Caco-2 (cell line): ENCODE data around the gene LDB2. TPM values are rescaled to one million over a fixed set of nuclear protein-coding genes. Genes with fewer than 3 reads are reported as not detected.

Experiments
- BruUV-seq: library from RNA; stranded (reverse); fragments of 400-500 nt; replicated peaks from 2 replicates; lab custom pipeline; 2021; lab: Mats Ljungman, UMichigan
- CTCF ChIA-PET: fragments of 300-600 bp; sonication (Branson Sonifier 250); formaldehyde crosslinking; loops from one replicate; lab custom pipeline; 2022; ENCODE audit warnings: antibody characterized with exemption; lab: Charles Lee
- POLR2A ChIA-PET: fragments of 300-600 bp; sonication (Branson Sonifier 250); formaldehyde crosslinking; loops from one replicate; lab custom pipeline; 2022; ENCODE audit warnings: antibody characterized with exemption; lab: Charles Lee
- DNase-seq, 2 experiments: peaks; one replicate each; pipeline versions ENCODE4 v3.0.0 to v3.0.0-alpha.2; 2020 to 2022
- H3K27me3 ChIP-seq: replicated peaks from 2 replicates; pipeline ENCODE4 v1.6.0; 2011; ENCODE audit warnings: low read length; ENCODE audit not compliant: control insufficient read depth, insufficient read depth
- H3K36me3 ChIP-seq: 2 replicates; pipeline ENCODE4 v1.5.1; 2011; ENCODE audit warnings: low read length; ENCODE audit not compliant: control insufficient read depth, insufficient read depth
- H3K4me1 ChIP-seq: fragments of 250-450 bp; sonication (Bioruptor Pico); 2 replicates; pipeline ENCODE4 v1.5.1; 2020; ENCODE audit warnings: mild to moderate bottlenecking
- H3K4me3 ChIP-seq: 2 replicates; pipeline ENCODE4 v1.5.1; 2011; ENCODE audit warnings: low read depth, mild to moderate bottlenecking, control low read depth, low read length
- H3K9me3 ChIP-seq: fragments of 250-450 bp; sonication (Bioruptor Pico); 2 replicates; pipeline ENCODE4 v1.5.1; 2020; ENCODE audit warnings: mild to moderate bottlenecking, moderate library complexity
- H3K27ac Mint-ChIP-seq: one replicate; pipeline ENCODE4 v1.8.0; 2022; ENCODE audit warnings: mixed read lengths; ENCODE audit not compliant: unreplicated experiment
- H3K27me3 Mint-ChIP-seq: one replicate; pipeline ENCODE4 v1.8.0; 2022; ENCODE audit warnings: mixed read lengths; ENCODE audit not compliant: insufficient read depth, unreplicated experiment
- H3K36me3 Mint-ChIP-seq: one replicate; pipeline ENCODE4 v1.8.0; 2022; ENCODE audit warnings: mild to moderate bottlenecking, mixed read lengths; ENCODE audit not compliant: insufficient read depth, unreplicated experiment
- H3K4me1 Mint-ChIP-seq: one replicate; pipeline ENCODE4 v1.8.0; 2022; ENCODE audit warnings: low read depth, mixed read lengths; ENCODE audit not compliant: unreplicated experiment
- H3K4me3 Mint-ChIP-seq: one replicate; pipeline ENCODE4 v1.8.0; 2022; ENCODE audit warnings: mild to moderate bottlenecking, moderate library complexity, mixed read lengths; ENCODE audit not compliant: unreplicated experiment
- H3K9me3 Mint-ChIP-seq: one replicate; pipeline ENCODE4 v1.8.0; 2022; ENCODE audit warnings: mixed read lengths; ENCODE audit not compliant: unreplicated experiment
- CTCF ChIP-seq, 2 experiments: fragments of 200-600 bp in 1 of 2; IDR thresholded peaks; 1 replicate in 1 of 2; 2 replicates in 1 of 2; pipeline versions ENCODE4 v1.5.1 to v1.8.0; 2011 to 2022; ENCODE audit warnings: antibody characterized with exemption in 1 of 2, control low read depth in 1 of 2, inconsistent platforms in 1 of 2, low read depth in 1 of 2, low read length in 1 of 2, mild to moderate bottlenecking in 1 of 2, moderate library complexity in 1 of 2; ENCODE audit not compliant: insufficient read depth in 1 of 2, severe bottlenecking in 1 of 2, unreplicated experiment in 1 of 2
- intact Hi-C: fragments of 100-400 bp; cut with micrococcal nuclease; formaldehyde crosslinking; loops from one replicate; pipeline ENCODE4 v1.10.0; 2022; ENCODE audit not compliant: unreplicated experiment
- total RNA-seq: library from RNA; stranded (reverse); gene quantifications from 2 replicates; pipeline ENCODE4 v1.2.3, GENCODE V29; 2022

Gene LDB2
- total RNA-seq, 1 experiment from 2014 or later = not detected

- TF ChIP-seq CTCF (IDR thresholded peaks at IDR 0.05; ENCODE audit: insufficient read depth in 1 of 2, low read depth in 1 of 2, low read length in 1 of 2, severe bottlenecking in 1 of 2, unreplicated experiment in 1 of 2) = no peak
- H3K4me3 ChIP-seq = no peak overlapping the region
- ChIA-PET CTCF (no interaction called here), POLR2A (no interaction called here)
- Mint-ChIP-seq H3K36me3 (no peaks in the 10 kb centered on the region), H3K27ac (no peak overlapping the region), H3K9me3 (no peaks in the 10 kb centered on the region), H3K4me3 (no peak overlapping the region), H3K4me1 (no peaks in the 10 kb centered on the region), H3K27me3 (peaks cover 8% of the 10 kb centered on the region)
- no peaks in the 10 kb centered on the region for H3K4me1 ChIP-seq
- no peaks in the 10 kb centered on the region for H3K9me3 ChIP-seq
- no peak for DNase-seq
- no TSS peak for BruUV-seq
- intact Hi-C loops = no loop called here
- no peaks in the 10 kb centered on the region for H3K27me3 ChIP-seq
- no peaks in the 10 kb centered on the region for H3K36me3 ChIP-seq
Observed at GRCh38 chr4:16862697-16863096, 35.7 kb downstream of the LDB2 start.

- no TSS peak for BruUV-seq
- peaks cover 15% of the 10 kb centered on the region for H3K27me3 Mint-ChIP-seq
- Histone ChIP-seq H3K36me3 (no peaks in the 10 kb centered on the region), H3K9me3 (no peaks in the 10 kb centered on the region), H3K27me3 (no peaks in the 10 kb centered on the region), H3K4me1 (no peaks in the 10 kb centered on the region), H3K4me3 (no peak overlapping the region)
- intact Hi-C loops = no loop called here
- CTCF ChIA-PET = no interaction called here
- no peak overlapping the region for H3K4me3 Mint-ChIP-seq
- no peaks in the 10 kb centered on the region for H3K9me3 Mint-ChIP-seq
- POLR2A ChIA-PET = no interaction called here
- H3K27ac Mint-ChIP-seq = no peak overlapping the region
- no peak for DNase-seq
- H3K36me3 Mint-ChIP-seq = no peaks in the 10 kb centered on the region
- no peaks in the 10 kb centered on the region for H3K4me1 Mint-ChIP-seq
- TF ChIP-seq CTCF (IDR thresholded peaks at IDR 0.05; ENCODE audit: insufficient read depth in 1 of 2, low read depth in 1 of 2, low read length in 1 of 2, severe bottlenecking in 1 of 2, unreplicated experiment in 1 of 2) = no peak
Observed at GRCh38 chr4:16860516-16860915, 37.9 kb downstream of the LDB2 start.

- peaks cover 15% of the 10 kb centered on the region for H3K27me3 Mint-ChIP-seq
- no peaks in the 10 kb centered on the region for H3K4me1 Mint-ChIP-seq
- H3K36me3 ChIP-seq = no peaks in the 10 kb centered on the region
- TF ChIP-seq CTCF (IDR thresholded peaks at IDR 0.05; ENCODE audit: insufficient read depth in 1 of 2, low read depth in 1 of 2, low read length in 1 of 2, severe bottlenecking in 1 of 2, unreplicated experiment in 1 of 2) = no peak
- H3K4me3 ChIP-seq = no peak overlapping the region
- H3K4me1 ChIP-seq = no peaks in the 10 kb centered on the region
- no TSS peak for BruUV-seq
- no peaks in the 10 kb centered on the region for H3K9me3 ChIP-seq
- intact Hi-C loops = no loop called here
- no peak overlapping the region for H3K27ac Mint-ChIP-seq
- H3K36me3 Mint-ChIP-seq = no peaks in the 10 kb centered on the region
- POLR2A ChIA-PET = no interaction called here
- H3K4me3 Mint-ChIP-seq = no peak overlapping the region
- CTCF ChIA-PET = no interaction called here
- no peaks in the 10 kb centered on the region for H3K27me3 ChIP-seq
- no peak for DNase-seq
- H3K9me3 Mint-ChIP-seq = no peaks in the 10 kb centered on the region
Observed at GRCh38 chr4:16859031-16859430, 39.4 kb downstream of the LDB2 start.
